HG03097 (cell line): ENCODE results near the gene SLC25A43.
"Not testable (repeated sequence)": the region's sequence is repeated elsewhere in the genome, so short reads cannot be mapped to it uniquely, and the experiment has no call there.

ENCODE experiments used
- ATAC-seq: cut with Tn5 transposase; IDR thresholded peaks from one replicate; pipeline ENCODE4 v1.9.1; 2021; ENCODE audit not compliant: unreplicated experiment, low FRiP score

SLC25A43 gene

GRCh38 chrX:119467433-119467832 is 68.3 kb downstream of the SLC25A43 start:
- ATAC-seq, result no peak

- ATAC-seq, result peak; percentile 88
These were observed 68.9 kb downstream of the SLC25A43 start, which contains the start of gene SLC25A5 for GRCh38 chrX:119467842-119468550. Gene SLC25A5 (plus strand): TSS chrX:119468444. CDS start chrX:119468516, 72 bp downstream.

- ATAC-seq, result peak; percentile 75
These were observed 69.6 kb downstream of the SLC25A43 start for GRCh38 chrX:119468551-119469312.

- no peak for ATAC-seq
These were observed 70.1 kb downstream of the SLC25A43 start for GRCh38 chrX:119469313-119469635.

- ATAC-seq, result no peak
These were observed 75.7 kb downstream of the SLC25A43 start for GRCh38 chrX:119474615-119475388.

GRCh38 chrX:119475389-119476101 is 76.4 kb downstream of the SLC25A43 start:
- no peak for ATAC-seq

- ATAC-seq, result no peak
These were observed 78.7 kb downstream of the SLC25A43 start for GRCh38 chrX:119477812-119478232.

- ATAC-seq, result no peak
These were observed 79.4 kb downstream of the SLC25A43 start for GRCh38 chrX:119478504-119478903.

- no peak for ATAC-seq
These were observed 80.7 kb downstream of the SLC25A43 start for GRCh38 chrX:119479845-119480244.

GRCh38 chrX:119481323-119481801 is 82.2 kb downstream of the SLC25A43 start:
- ATAC-seq, result no peak

GRCh38 chrX:119482041-119482440 is 82.9 kb downstream of the SLC25A43 start:
- ATAC-seq, result no peak

GRCh38 chrX:119482481-119483480 is 83.6 kb downstream of the SLC25A43 start:
- ATAC-seq, result peak; percentile 80

- ATAC-seq, result no peak
These were observed 87.6 kb downstream of the SLC25A43 start for GRCh38 chrX:119486745-119487144.

- not testable (repeated sequence) for ATAC-seq
These were observed 88.6 kb downstream of the SLC25A43 start for GRCh38 chrX:119487766-119488165.

- no peak for ATAC-seq
These were observed 89.6 kb downstream of the SLC25A43 start for GRCh38 chrX:119488749-119489148.

- ATAC-seq, result no peak
These were observed 90.3 kb downstream of the SLC25A43 start for GRCh38 chrX:119489212-119490074.

- no peak for ATAC-seq
These were observed 93.3 kb downstream of the SLC25A43 start for GRCh38 chrX:119492463-119492862.

- not testable (repeated sequence) for ATAC-seq
These were observed 94.8 kb downstream of the SLC25A43 start for GRCh38 chrX:119493851-119494495.
